ENCODE data around the gene UBE2F. TPM values are rescaled to one million over a fixed set of nuclear protein-coding genes. Genes with fewer than 3 reads are reported as not detected.

UBE2F gene
- total RNA-seq, 1 experiment from 2014 or later, result 51.2 TPM

GRCh38 chr2:237927986-237928385 is 38.8 kb upstream of the UBE2F start:
- H3K4me3 ChIP-seq (ENCODE audit: low read depth, low read length, poor library complexity, severe bottlenecking), result no peak overlapping the region
- no peak for DNase-seq (ENCODE audit: low spot score)
- H3K27me3 ChIP-seq (replicated peaks; ENCODE audit: insufficient read depth, low read depth, low read length, poor library complexity), result no peaks in the 10 kb centered on the region
- intact Hi-C loops (cut with micrococcal nuclease; ENCODE audit: unreplicated experiment), result no loop called here
- H3K36me3 ChIP-seq (ENCODE audit: insufficient read depth, low read length, poor library complexity, severe bottlenecking), result no peaks in the 10 kb centered on the region
- CTCF ChIA-PET, result no interaction called here
- no peaks in the 10 kb centered on the region for H3K9me3 ChIP-seq (ENCODE audit: low read depth, low read length, poor library complexity, severe bottlenecking)
- no TSS peak for BruUV-seq (replicated peaks)
- POLR2A ChIA-PET (ENCODE audit: low non-redundant PET), result no interaction called here
- no peak overlapping the region for H3K27ac ChIP-seq (ENCODE audit: low read depth, low read length, poor library complexity, severe bottlenecking)
- no peaks in the 10 kb centered on the region for H3K4me1 ChIP-seq (ENCODE audit: insufficient read depth, low read length, poor library complexity, severe bottlenecking)
- TF ChIP-seq EZH2 (IDR thresholded peaks at IDR 0.05; ENCODE audit: borderline replicate concordance, low read depth, low read length, poor library complexity, severe bottlenecking), result no peak
- no peak for TF ChIP-seq CTCF (conservative IDR thresholded peaks at IDR 0.05; ENCODE audit: low read depth, low read length)

- no peaks in the 10 kb centered on the region for H3K27me3 ChIP-seq (replicated peaks; ENCODE audit: insufficient read depth, low read depth, low read length, poor library complexity)
- CTCF ChIA-PET, result interaction anchor here (0.5 kb wide), 1 partner anchor 50 kb away, joined by 3 read pairs; no protein-coding TSS in a partner anchor
- no peaks in the 10 kb centered on the region for H3K9me3 ChIP-seq (ENCODE audit: low read depth, low read length, poor library complexity, severe bottlenecking)
- intact Hi-C loops (cut with micrococcal nuclease; ENCODE audit: unreplicated experiment), result no loop called here
- POLR2A ChIA-PET (ENCODE audit: low non-redundant PET), result no interaction called here
- no peaks in the 10 kb centered on the region for H3K36me3 ChIP-seq (ENCODE audit: insufficient read depth, low read length, poor library complexity, severe bottlenecking)
- no peak overlapping the region for H3K27ac ChIP-seq (ENCODE audit: low read depth, low read length, poor library complexity, severe bottlenecking)
- no peaks in the 10 kb centered on the region for H3K4me1 ChIP-seq (ENCODE audit: insufficient read depth, low read length, poor library complexity, severe bottlenecking)
- TF ChIP-seq CTCF (conservative IDR thresholded peaks at IDR 0.05; ENCODE audit: low read depth, low read length), result no peak
- no peak for TF ChIP-seq EZH2 (IDR thresholded peaks at IDR 0.05; ENCODE audit: borderline replicate concordance, low read depth, low read length, poor library complexity, severe bottlenecking)
- no peak for DNase-seq (ENCODE audit: low spot score)
- no peak overlapping the region for H3K4me3 ChIP-seq (ENCODE audit: low read depth, low read length, poor library complexity, severe bottlenecking)
- no TSS peak for BruUV-seq (replicated peaks)
These were observed 36.8 kb upstream of the UBE2F start for GRCh38 chr2:237929979-237930378.

GRCh38 chr2:237931205-237931721 is 35.6 kb upstream of the UBE2F start:
- H3K27me3 ChIP-seq (replicated peaks; ENCODE audit: insufficient read depth, low read depth, low read length, poor library complexity), result no peaks in the 10 kb centered on the region
- TF ChIP-seq EZH2 (IDR thresholded peaks at IDR 0.05; ENCODE audit: borderline replicate concordance, low read depth, low read length, poor library complexity, severe bottlenecking) (no peak), CTCF (conservative IDR thresholded peaks at IDR 0.05; ENCODE audit: low read depth, low read length) (no peak)
- H3K36me3 ChIP-seq (ENCODE audit: insufficient read depth, low read length, poor library complexity, severe bottlenecking), result no peaks in the 10 kb centered on the region
- H3K9me3 ChIP-seq (ENCODE audit: low read depth, low read length, poor library complexity, severe bottlenecking), result no peaks in the 10 kb centered on the region
- intact Hi-C loops (cut with micrococcal nuclease; ENCODE audit: unreplicated experiment), result no loop called here
- ChIA-PET CTCF (no interaction called here), POLR2A (ENCODE audit: low non-redundant PET) (no interaction called here)
- no peaks in the 10 kb centered on the region for H3K4me1 ChIP-seq (ENCODE audit: insufficient read depth, low read length, poor library complexity, severe bottlenecking)
- H3K27ac ChIP-seq (ENCODE audit: low read depth, low read length, poor library complexity, severe bottlenecking), result no peak overlapping the region
- no peak overlapping the region for H3K4me3 ChIP-seq (ENCODE audit: low read depth, low read length, poor library complexity, severe bottlenecking)
- BruUV-seq (replicated peaks), result no TSS peak
- no peak for DNase-seq (ENCODE audit: low spot score)

Measured in A673 (cell line).